Pericardium fibroblast (primary cell): ENCODE measurements around the gene PCDHA9. TPM values are rescaled to one million over a fixed set of nuclear protein-coding genes. Genes with fewer than 3 reads are reported as not detected.

Experiments
- total RNA-seq: library from RNA; depleted of rRNA; stranded (reverse); fragments of >200 nt; gene quantifications from 2 replicates; pipeline ENCODE4 v1.2.3, GENCODE V29; 2015

Gene PCDHA9
- total RNA-seq, 1 donor from 2014 or later, result not detected

Other genes with a start within 250 kb of the PCDHA9 start
- 0.17 and 4.3 TPM in 2 replicates for gene CD14, start 215.2 kb upstream of the PCDHA9 start, total RNA-seq
- 8.6 and 11.8 TPM in 2 replicates for gene TMCO6, start 208.9 kb upstream of the PCDHA9 start, total RNA-seq
- gene NDUFA2, start 200.8 kb upstream of the PCDHA9 start, total RNA-seq, result 52.4 and 86.2 TPM in 2 replicates
- gene IK, start 200.6 kb upstream of the PCDHA9 start, total RNA-seq, result 49.4 and 66.8 TPM in 2 replicates
- 11.1 and 14.2 TPM in 2 replicates for gene WDR55, start 183.5 kb upstream of the PCDHA9 start, total RNA-seq
- not detected in 2 replicates for gene DND1, start 174.8 kb upstream of the PCDHA9 start, total RNA-seq
- 51.8 and 56.4 TPM in 2 replicates for gene HARS1, start 157.0 kb upstream of the PCDHA9 start, total RNA-seq
- 15.4 and 18.9 TPM in 2 replicates for gene HARS2, start 156.9 kb upstream of the PCDHA9 start, total RNA-seq
- gene ZMAT2, start 147.9 kb upstream of the PCDHA9 start, total RNA-seq, result 26.7 and 33.5 TPM in 2 replicates
- gene PCDHA1, start 62.2 kb upstream of the PCDHA9 start, total RNA-seq, result not detected in 2 replicates
- gene PCDHA2, start 53.5 kb upstream of the PCDHA9 start, total RNA-seq, result not detected in 2 replicates
- gene PCDHA3, start 47.3 kb upstream of the PCDHA9 start, total RNA-seq, result 0.12 TPM in 1 of 2 replicates, not detected in the other
- 0.23 TPM in 1 of 2 replicates, not detected in the other for gene PCDHA4, start 41.3 kb upstream of the PCDHA9 start, total RNA-seq
- gene PCDHA5, start 26.8 kb upstream of the PCDHA9 start, total RNA-seq, result under 0.01 TPM in 1 of 2 replicates, not detected in the other
- gene PCDHA6, start 20.4 kb upstream of the PCDHA9 start, total RNA-seq, result 0.17 and 0.35 TPM in 2 replicates
- 0.09 and 0.12 TPM in 2 replicates for gene PCDHA7, start 14.1 kb upstream of the PCDHA9 start, total RNA-seq
- 0.09 TPM in 1 of 2 replicates, not detected in the other for gene PCDHA8, start 7.2 kb upstream of the PCDHA9 start, total RNA-seq
- under 0.01 TPM in 2 replicates for gene PCDHA10, start 7.5 kb downstream of the PCDHA9 start, total RNA-seq
- not detected in 2 replicates for gene PCDHA11, start 20.6 kb downstream of the PCDHA9 start, total RNA-seq
- not detected in 2 replicates for gene PCDHA12, start 26.9 kb downstream of the PCDHA9 start, total RNA-seq
- gene PCDHA13, start 33.7 kb downstream of the PCDHA9 start, total RNA-seq, result not detected in 2 replicates
- gene PCDHAC1, start 77.9 kb downstream of the PCDHA9 start, total RNA-seq, result under 0.01 and 0.34 TPM in 2 replicates
- gene PCDHAC2, start 118.1 kb downstream of the PCDHA9 start, total RNA-seq, result 0.60 and 2.6 TPM in 2 replicates
- gene PCDHB1, start 203.0 kb downstream of the PCDHA9 start, total RNA-seq, result not detected in 2 replicates
- 0.09 and 0.93 TPM in 2 replicates for gene PCDHB2, start 246.2 kb downstream of the PCDHA9 start, total RNA-seq